Measurements from ENCODE around the gene MRPL54. TPM values are rescaled to one million over a fixed set of nuclear protein-coding genes. Genes with fewer than 3 reads are reported as not detected.
"Not testable (repeated sequence)": the region's sequence is repeated elsewhere in the genome, so short reads cannot be mapped to it uniquely, and the experiment has no call there.

MRPL54 gene
- total RNA-seq, 1 donor from 2014 or later, result 27.3 TPM

DNA sequence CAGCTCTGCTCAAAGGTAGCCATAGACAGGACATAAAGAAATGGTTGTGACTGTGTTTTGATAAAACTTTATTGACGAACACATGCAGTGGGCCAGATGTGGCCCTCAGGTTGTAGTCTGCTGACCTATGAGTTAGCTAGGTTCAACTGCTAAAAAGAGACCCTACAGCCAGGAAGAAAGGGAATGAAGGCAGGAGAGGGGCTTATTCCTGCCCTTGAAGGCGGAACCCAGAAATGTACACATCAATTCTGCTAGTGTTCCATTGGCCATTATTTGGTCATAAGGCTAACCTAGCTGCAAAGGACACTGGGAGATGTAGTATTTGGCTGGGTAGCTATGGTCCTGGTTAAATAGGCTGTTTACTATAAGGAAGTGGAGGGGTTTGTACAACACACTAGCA, 19.0 kb upstream of the MRPL54 start:
- DNase-seq, result no peak

- no peak for DNase-seq
Observed at GRCh38 chr19:3745363-3746045, 17.0 kb upstream of the MRPL54 start.

GRCh38 chr19:3746371-3747056, 16.0 kb upstream of the MRPL54 start:
- DNase-seq, result no peak

- DNase-seq, result no peak
Observed at GRCh38 chr19:3748965-3749364, 13.5 kb upstream of the MRPL54 start.

GRCh38 chr19:3750211-3750610, 12.3 kb upstream of the MRPL54 start:
- no peak for DNase-seq

GRCh38 chr19:3751236-3751635, 11.2 kb upstream of the MRPL54 start:
- DNase-seq, result no peak

DNA sequence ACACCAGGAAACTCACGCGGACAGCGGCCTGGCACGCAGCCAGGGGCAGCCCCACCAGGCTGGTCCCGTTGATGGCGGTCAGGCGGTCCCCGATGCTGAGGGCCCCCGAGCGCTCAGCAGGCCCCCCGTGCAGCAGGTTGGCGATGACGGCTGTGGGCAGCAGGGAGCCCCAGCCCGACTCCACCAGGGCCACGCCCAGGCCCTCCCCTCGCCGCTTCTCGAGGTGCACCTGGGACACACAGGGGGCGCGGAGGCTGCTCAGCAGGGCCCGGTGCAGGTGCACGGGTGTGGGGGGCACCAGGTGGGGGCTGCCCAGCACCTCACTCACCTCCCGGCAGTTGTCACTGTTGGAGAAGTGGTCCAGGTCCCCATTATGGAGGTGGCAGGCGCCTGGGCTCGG, 10.0 kb upstream of the MRPL54 start:
- DNase-seq, result no peak

- DNase-seq, result no peak
Observed at GRCh38 chr19:3753631-3754410, 8.7 kb upstream of the MRPL54 start.

DNA sequence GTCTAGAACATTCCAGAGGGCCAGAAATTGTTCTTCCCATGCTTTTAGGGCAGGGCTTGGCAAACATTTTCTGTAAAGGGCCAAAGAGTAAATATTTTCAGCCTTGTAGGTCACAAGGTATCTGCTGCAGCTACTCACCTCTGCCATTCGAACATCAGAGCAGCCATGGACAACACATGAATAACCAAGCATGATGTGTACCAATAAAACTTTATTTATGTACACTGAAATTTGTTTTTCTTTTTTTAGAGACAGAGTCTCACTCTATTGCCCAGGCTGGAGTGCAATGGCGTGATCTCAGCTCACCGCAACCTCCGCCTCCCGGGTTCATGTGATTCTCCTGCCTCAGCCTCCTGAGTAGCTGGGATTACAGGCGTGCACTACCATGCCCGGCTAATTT, 4.8 kb upstream of the MRPL54 start:
- DNase-seq, result not testable (repeated sequence)

- DNase-seq, result not testable (repeated sequence)
Observed at GRCh38 chr19:3758297-3758696, 4.2 kb upstream of the MRPL54 start.

DNA sequence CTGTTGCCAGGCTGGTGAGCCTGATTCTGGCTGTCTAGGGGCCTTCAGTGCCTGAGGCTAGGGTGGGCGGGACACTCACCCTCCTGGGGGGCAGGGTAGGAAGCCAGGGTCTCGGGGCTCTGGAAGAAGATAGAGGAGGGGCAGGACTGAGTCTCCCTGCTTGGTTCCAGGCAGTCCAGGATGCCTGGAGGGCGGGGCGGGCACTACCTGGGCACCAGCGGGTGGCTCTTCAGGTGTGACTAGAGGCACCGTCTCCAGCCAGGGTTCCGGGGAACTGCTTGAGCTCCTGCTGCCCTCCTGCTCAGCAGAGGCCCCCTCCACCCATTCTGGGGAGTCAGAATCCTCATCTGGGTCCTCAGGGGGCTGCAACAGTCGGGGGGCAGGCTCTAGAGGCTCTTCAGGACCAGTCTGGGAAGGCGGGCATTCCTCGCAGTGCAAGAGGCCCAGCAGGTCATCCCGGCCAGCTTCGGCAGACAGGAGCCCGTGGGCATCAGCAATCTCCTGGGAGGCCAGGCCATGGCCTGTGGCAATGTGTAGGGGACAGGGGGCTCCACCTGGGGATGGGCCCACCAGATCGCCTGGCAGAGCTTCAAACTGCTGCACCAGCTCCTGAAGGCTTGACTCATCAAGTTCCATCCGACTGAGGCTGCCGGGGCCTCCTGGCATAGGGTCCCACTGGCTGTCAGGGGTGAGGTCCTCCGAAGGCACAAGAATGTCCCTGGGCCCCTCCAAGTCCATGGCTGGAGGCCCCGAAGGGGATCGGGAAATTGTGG, 2.8 kb upstream of the MRPL54 start:
- no peak for DNase-seq

GRCh38 chr19:3760871-3761361, 1.6 kb upstream of the MRPL54 start:
- no peak for DNase-seq

GRCh38 chr19:3761382-3762129, 926 bp upstream of the MRPL54 start, which contains the start of gene APBA3:
Gene APBA3 (minus strand): TSS chr19:3761692. CDS start chr19:3760264, 1,428 bp downstream.
- DNase-seq, result peak; percentile 46

- DNase-seq, result no peak
Observed at GRCh38 chr19:3762130-3762473, 380 bp upstream of the MRPL54 start.

- DNase-seq, result no peak
Observed at GRCh38 chr19:3765121-3765520, 2.6 kb downstream of the MRPL54 start.

DNA sequence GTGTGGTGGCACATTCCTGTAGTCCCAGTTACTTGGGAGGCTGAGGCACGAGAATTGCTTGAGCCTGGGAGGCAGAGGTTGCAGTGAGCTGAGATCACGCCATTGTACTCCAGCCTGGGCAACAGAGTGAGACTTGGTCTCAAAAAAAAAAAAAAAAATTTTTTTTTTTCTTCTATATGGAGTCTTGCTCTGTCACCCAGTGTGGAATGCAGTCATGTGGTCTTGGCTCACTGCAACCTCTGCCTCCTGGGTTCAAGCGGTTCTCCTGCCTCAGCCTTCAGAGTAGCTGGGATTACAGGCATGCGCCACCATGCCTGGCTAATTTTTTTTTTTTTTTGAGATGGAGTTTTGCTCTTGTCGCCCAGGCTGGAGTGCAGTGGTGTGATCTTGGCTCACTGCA, 3.3 kb downstream of the MRPL54 start:
- DNase-seq, result not testable (repeated sequence)

- no peak for DNase-seq
Observed at GRCh38 chr19:3766520-3766919, 4.0 kb downstream of the MRPL54 start.

GRCh38 chr19:3767050-3767449, 4.6 kb downstream of the MRPL54 start:
- DNase-seq, result no peak

DNA sequence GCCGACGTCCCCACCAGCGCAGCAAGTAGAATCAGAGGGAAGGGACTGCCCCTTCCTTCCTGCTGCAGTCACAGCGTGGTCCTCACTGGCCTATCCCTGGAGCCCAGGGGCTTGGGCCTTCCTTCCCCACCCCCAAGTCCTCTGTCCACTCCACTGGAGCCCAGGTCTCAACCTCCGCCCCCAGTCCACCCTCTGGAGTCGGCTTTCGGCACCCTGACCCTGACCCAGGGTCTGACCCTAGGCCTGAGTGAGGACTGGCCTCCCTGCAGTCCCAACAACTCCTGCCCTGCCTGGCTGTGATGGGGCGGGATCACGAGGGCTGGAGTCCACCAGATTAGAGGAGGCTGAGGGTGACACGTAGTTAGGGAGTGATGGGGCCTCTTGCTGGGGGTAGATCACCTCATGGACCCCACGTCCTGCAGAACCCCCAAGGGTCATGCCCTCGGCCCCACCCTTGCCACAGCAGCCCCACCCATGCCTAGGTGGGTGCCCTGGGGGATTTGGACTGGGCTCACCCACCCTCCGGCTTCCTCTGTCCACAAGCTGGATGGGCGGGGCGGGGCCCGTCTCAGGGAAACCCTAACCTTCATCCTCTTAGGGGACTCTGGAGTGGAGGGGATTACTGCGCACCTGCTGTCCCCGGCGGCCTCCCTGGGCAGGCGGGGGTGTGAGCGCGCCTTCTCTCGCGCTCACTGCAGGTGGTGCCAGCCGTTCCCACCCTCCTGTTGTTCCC, 5.7 kb downstream of the MRPL54 start:
- no peak for DNase-seq

- DNase-seq, result no peak
Observed at GRCh38 chr19:3768748-3769099, 6.2 kb downstream of the MRPL54 start.

DNA sequence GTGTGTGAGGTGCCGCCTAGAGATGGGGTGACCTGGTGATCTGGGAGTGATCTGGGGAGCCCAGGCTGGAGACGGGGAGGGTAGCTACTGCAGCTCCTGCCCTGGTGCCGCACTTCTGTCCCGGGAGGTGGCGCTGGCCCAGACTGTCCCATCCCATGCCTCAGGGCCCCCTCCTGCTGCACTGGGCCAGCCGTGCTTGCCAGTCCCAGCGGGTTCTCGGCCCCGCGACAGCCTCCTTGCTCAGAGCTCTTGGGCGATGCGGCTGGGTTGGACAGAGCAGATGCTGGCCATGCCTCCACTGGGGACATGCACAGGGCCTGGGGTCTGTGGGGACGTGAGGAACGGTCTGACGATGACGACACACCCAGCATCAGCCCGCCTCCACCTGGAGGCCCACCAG, 7.0 kb downstream of the MRPL54 start:
- DNase-seq, result no peak
